DND-41 (cell line): ENCODE results near the gene LENG9.

Experiments
- ATAC-seq: fragments of 200-7000 bp; cut with Tn5 transposase; 3 replicates; pipeline ENCODE4 v1.9.1; 2021; ENCODE audit warnings: low read depth; ENCODE audit not compliant: insufficient read depth
- DNase-seq: peaks from one replicate; pipeline ENCODE4 v3.0.0-alpha.2; 2020
- H2AFZ ChIP-seq: 2 replicates; pipeline ENCODE4 v1.6.0; 2012; ENCODE audit warnings: low read depth, low read length
- H3K27ac ChIP-seq: 2 replicates; pipeline ENCODE4 v1.5.1; 2012; ENCODE audit warnings: low read length, inconsistent platforms
- H3K27me3 ChIP-seq: fragments of 200-600 bp; sonication (generic); 2 replicates; pipeline ENCODE4 v1.6.0; 2012; ENCODE audit warnings: low read length, mild to moderate bottlenecking, inconsistent platforms; ENCODE audit not compliant: insufficient read depth, poor library complexity
- H3K36me3 ChIP-seq: 2 replicates; pipeline ENCODE4 v1.5.1; 2012; ENCODE audit warnings: low read length, inconsistent platforms; ENCODE audit not compliant: insufficient read depth
- H3K4me1 ChIP-seq: 2 replicates; pipeline ENCODE4 v1.5.1; 2012; ENCODE audit warnings: mild to moderate bottlenecking, low read length; ENCODE audit not compliant: insufficient read depth
- H3K4me2 ChIP-seq: 2 replicates; pipeline ENCODE4 v1.6.0; 2012; ENCODE audit warnings: mild to moderate bottlenecking, moderate library complexity, low read length, inconsistent platforms; ENCODE audit not compliant: insufficient read depth
- H3K4me3 ChIP-seq, 2 experiments: fragments of 200-600 bp in 1 of 2; shearing (Covaris generic) in 1 of 2; 2 replicates each; pipeline ENCODE4 v1.5.1; 2012 to 2016; ENCODE audit warnings: inconsistent platforms in 2 of 2, low read length in 2 of 2, mild to moderate bottlenecking in 2 of 2, low read depth in 1 of 2, moderate library complexity in 1 of 2
- H3K79me2 ChIP-seq: 2 replicates; pipeline ENCODE4 v1.6.0; 2012; ENCODE audit warnings: low read length, inconsistent platforms; ENCODE audit not compliant: insufficient read depth
- H3K9ac ChIP-seq: 2 replicates; pipeline ENCODE4 v1.6.0; 2012; ENCODE audit warnings: low read depth, mild to moderate bottlenecking, inconsistent platforms, low read length, moderate library complexity
- H3K9me3 ChIP-seq: 2 replicates; pipeline ENCODE4 v1.5.1; 2012; ENCODE audit warnings: low read length, moderate library complexity, mild to moderate bottlenecking, inconsistent platforms; ENCODE audit not compliant: insufficient read depth, severe bottlenecking
- H4K20me1 ChIP-seq: 2 replicates; pipeline ENCODE4 v1.6.0; 2012; ENCODE audit warnings: low read length; ENCODE audit not compliant: insufficient read depth
- CTCF ChIP-seq: IDR thresholded peaks from 2 replicates; pipeline ENCODE4 v1.5.1; 2012; ENCODE audit warnings: borderline replicate concordance, low read length, moderate library complexity, mild to moderate bottlenecking; ENCODE audit not compliant: poor library complexity, severe bottlenecking; ENCODE audit errors: extremely low read depth
- EZH2 ChIP-seq: IDR thresholded peaks from 3 replicates; pipeline ENCODE4 v1.6.1; 2012; ENCODE audit warnings: borderline replicate concordance, low read depth, mild to moderate bottlenecking, moderate library complexity, low read length, inconsistent platforms; ENCODE audit not compliant: severe bottlenecking

LENG9 gene

DNA sequence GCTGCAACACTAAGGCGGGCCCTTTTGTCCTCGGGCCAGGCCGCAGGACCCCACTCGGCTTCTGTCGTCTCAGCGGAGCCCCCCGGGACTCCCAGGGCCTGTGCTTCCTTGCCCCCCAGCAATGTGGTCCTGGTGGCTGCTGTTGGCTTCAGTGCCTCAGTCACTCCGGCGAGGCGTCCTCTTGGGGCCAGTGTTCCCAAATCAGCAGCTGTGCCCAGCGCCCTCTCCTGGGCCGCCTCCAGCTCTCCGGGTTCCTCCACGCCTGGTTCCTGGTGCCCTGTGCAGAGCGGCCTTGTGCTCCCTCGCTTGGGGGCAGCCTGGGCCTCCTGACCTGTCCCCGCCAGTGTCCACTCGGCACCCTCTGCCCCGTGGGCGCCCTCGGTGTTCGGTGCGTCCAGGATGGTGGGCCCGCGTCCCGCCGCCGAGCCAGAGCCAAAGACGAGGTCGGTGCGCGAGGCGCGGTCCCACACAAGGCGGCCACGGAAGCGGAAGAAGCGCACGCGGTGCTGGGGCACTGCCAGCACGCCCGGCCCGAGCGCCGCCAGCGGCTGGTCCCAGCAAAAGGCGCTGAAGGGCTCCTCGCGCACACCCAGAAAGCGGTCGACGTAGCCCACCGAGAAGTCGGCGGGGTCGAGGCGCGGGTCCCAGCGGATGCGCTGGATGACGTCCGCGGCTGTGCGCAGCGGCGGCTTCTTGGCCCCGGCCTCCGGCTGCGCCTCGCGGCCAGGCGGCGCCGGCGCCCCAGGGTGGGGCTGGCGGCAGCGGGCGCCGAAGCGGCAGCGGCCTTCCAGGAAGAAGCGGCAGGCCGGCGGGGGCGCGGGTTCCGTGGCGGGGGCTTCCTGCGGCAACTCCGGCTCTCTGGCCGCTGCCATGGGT, 685 bp downstream of the LENG9 start:
- H3K9ac ChIP-seq, result no peak overlapping the region
- H3K36me3 ChIP-seq, result peaks cover 49% of the 10 kb centered on the region
- H2AFZ ChIP-seq, result no peak overlapping the region
- H3K27me3 ChIP-seq, result no peaks in the 10 kb centered on the region
- peaks cover 10% of the 10 kb centered on the region; the same call in 1 of the 2 replicates for H3K79me2 ChIP-seq
- no peak for TF ChIP-seq EZH2
- no peak for TF ChIP-seq CTCF
- H3K9me3 ChIP-seq, result no peaks in the 10 kb centered on the region
- 0 out of 3 replicates have a peak, but pooled peaks have one; percentile 3 for ATAC-seq
- no peak overlapping the region; a peak in 1 of 4 replicates for H3K4me3 ChIP-seq
- peaks cover 49% of the 10 kb centered on the region for H4K20me1 ChIP-seq
- H3K4me2 ChIP-seq, result peak overlapping the region; percentile 96; the same call in 1 of the 2 replicates
- DNase-seq, result no peak
- peaks cover 16% of the 10 kb centered on the region for H3K4me1 ChIP-seq
- H3K27ac ChIP-seq, result no peak overlapping the region

- H3K4me2 ChIP-seq, result no peak overlapping the region
- H3K27me3 ChIP-seq, result no peaks in the 10 kb centered on the region
- H3K4me3 ChIP-seq, result no peak overlapping the region
- DNase-seq (no peak), ATAC-seq (peak; percentile 7; the same call in 1 of the 3 replicates)
- no peak overlapping the region for H2AFZ ChIP-seq
- TF ChIP-seq CTCF (no peak), EZH2 (no peak)
- peaks cover 57% of the 10 kb centered on the region for H4K20me1 ChIP-seq
- no peak overlapping the region for H3K27ac ChIP-seq
- H3K36me3 ChIP-seq, result peaks cover 55% of the 10 kb centered on the region
- H3K4me1 ChIP-seq, result peaks cover 16% of the 10 kb centered on the region
- peaks cover 14% of the 10 kb centered on the region; the same call in 1 of the 2 replicates for H3K79me2 ChIP-seq
- H3K9ac ChIP-seq, result no peak overlapping the region
- H3K9me3 ChIP-seq, result no peaks in the 10 kb centered on the region
These were observed 1.4 kb downstream of the LENG9 start for GRCh38 chr19:54462047-54462654.

DNA sequence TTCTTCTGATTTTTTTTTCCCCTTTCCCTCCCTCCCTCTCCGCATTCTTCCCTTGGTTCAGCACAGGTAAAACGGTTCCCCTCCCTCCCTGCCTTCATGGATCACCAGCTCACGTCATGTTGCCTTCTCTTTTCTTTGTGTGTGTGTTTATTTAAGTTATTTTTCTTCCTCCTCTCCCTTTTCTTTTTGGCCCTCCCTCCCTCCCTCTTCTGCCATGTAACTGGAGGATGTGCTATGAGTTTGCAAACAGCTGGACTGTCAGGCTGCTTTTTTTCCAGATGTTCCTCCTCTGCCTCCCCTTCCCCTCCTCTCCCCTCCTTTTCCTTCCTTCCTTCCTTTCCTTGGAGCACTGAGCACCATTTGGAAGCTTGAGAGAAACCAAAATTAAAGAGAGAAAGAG, 2.0 kb downstream of the LENG9 start:
- peaks cover 16% of the 10 kb centered on the region for H3K4me1 ChIP-seq
- peaks cover 62% of the 10 kb centered on the region for H4K20me1 ChIP-seq
- no peak overlapping the region for H2AFZ ChIP-seq
- peaks cover 61% of the 10 kb centered on the region for H3K36me3 ChIP-seq
- H3K79me2 ChIP-seq, result peaks cover 17% of the 10 kb centered on the region; the same call in 1 of the 2 replicates
- H3K9me3 ChIP-seq, result no peaks in the 10 kb centered on the region
- no peak overlapping the region for H3K4me2 ChIP-seq
- no peak for DNase-seq
- H3K27me3 ChIP-seq, result no peaks in the 10 kb centered on the region
- H3K4me3 ChIP-seq, result no peak overlapping the region
- ATAC-seq, result no peak
- no peak overlapping the region for H3K9ac ChIP-seq
- H3K27ac ChIP-seq, result no peak overlapping the region
- TF ChIP-seq EZH2 (no peak), CTCF (no peak)
